Right cardiac atrium (tissue), 5 donors: ENCODE measurements around the gene NUDT19. TPM values are rescaled to one million over a fixed set of nuclear protein-coding genes. Genes with fewer than 3 reads are reported as not detected.

Source experiments
- ATAC-seq, 2 donors: fragments of 200-7000 bp; cut with Tn5 transposase; one replicate each; pipeline versions ENCODE4 v1.8.0 to v1.9.1; 2020; ENCODE audit warnings: moderate library complexity in 2 of 2, mild to moderate bottlenecking in 1 of 2
- DNase-seq, 3 donors: peaks; one replicate each; pipeline ENCODE4 v3.0.0-alpha.2; 2020
- H3K27ac ChIP-seq: one replicate; pipeline ENCODE4 v1.5.1; 2013; ENCODE audit warnings: mild to moderate bottlenecking, low read length, control low read depth, moderate library complexity
- H3K27me3 ChIP-seq: one replicate; pipeline ENCODE4 v1.6.1; 2013; ENCODE audit not compliant: control insufficient read depth, insufficient read depth
- H3K4me1 ChIP-seq: one replicate; pipeline ENCODE4 v1.6.1; 2013; ENCODE audit warnings: low read length; ENCODE audit not compliant: control insufficient read depth, insufficient read depth
- H3K4me3 ChIP-seq: one replicate; pipeline ENCODE4 v1.5.1; 2013; ENCODE audit warnings: low read length, control low read depth
- H3K9me3 ChIP-seq: one replicate; pipeline ENCODE4 v1.6.1; 2013; ENCODE audit warnings: low read length; ENCODE audit not compliant: control insufficient read depth
- WGBS: extraction: QIAGEN DNeasy Blood & Tissue Kit; methylation state at CpG from one replicate; pipeline ENCODE4 v1.1.7; 2013; 5-methylcytosine and 5-hydroxymethylcytosine counted together
- intact Hi-C, 4 donors: fragments of 100-400 bp; cut with DNase I; formaldehyde crosslinking; loops; one replicate each; pipeline versions ENCODE4 v1.11.0 to v1.14.0; 2022 to 2023
- polyA plus RNA-seq: library from polyadenylated mRNA; stranded (reverse); fragments of 200-250 nt; gene quantifications from one replicate; pipeline ENCODE4 v1.2.3, GENCODE V29; 2013
- total RNA-seq, 4 donors: library from RNA; stranded (reverse); fragmentation: NEBNext Ultra II Directional; extraction: Animal tissue kit (Norgen Biotek cat#: 25700); gene quantifications; one replicate each; pipeline ENCODE4 v1.2.1, GENCODE V29; 2021
- donor health status: healthy with polysubstance abuse.
- donor health status: DM: no; HTN: yes; CAD: no.
- donor health status: DM: no; HTN: no; CAD: no.
- donor health status: DM: no; HTN: yes; CAD: no; lungs with severe emphysema.
- donor health status: DM: yes; HTN: yes; CAD: no.

Gene NUDT19
- total and polyA plus RNA-seq, 5 donors = 9.3 to 16.9 (median 13.2) TPM

- peak within 1 kb of the TSS; percentile 56 for H3K27ac ChIP-seq
- peaks cover 4% of the 10 kb centered on the region for H3K4me1 ChIP-seq
- no peaks in the 10 kb centered on the region for H3K9me3 ChIP-seq
- 3% methylated on average over 53 of the region's 53 CpGs for WGBS
- peak within 1 kb of the TSS; percentile 76 for H3K4me3 ChIP-seq
- no peaks in the 10 kb centered on the region for H3K27me3 ChIP-seq
- intact Hi-C loops = no loop called here
- peak; percentile 92 to 95 (median 95) for DNase-seq
- ATAC-seq = peak; percentile 91 to 94
Observed at GRCh38 chr19:32675720-32676185, 15.9 kb upstream of the NUDT19 start, which contains the start of gene RGS9BP. Gene RGS9BP, plus strand, starts transcription at chr19:32675848. Its CDS starts 416 bp downstream, at chr19:32676264.

- ATAC-seq (no peak), DNase-seq (peak in 2 of 3 donors; percentile 63 to 69)
- 2% methylated on average over 93 of the region's 93 CpGs for WGBS
- no peaks in the 10 kb centered on the region for H3K27me3 ChIP-seq
- H3K27ac ChIP-seq = no peak overlapping the region
- no peaks in the 10 kb centered on the region for H3K9me3 ChIP-seq
- intact Hi-C loops = no loop called here
- peaks cover 4% of the 10 kb centered on the region for H3K4me1 ChIP-seq
- H3K4me3 ChIP-seq = peak overlapping the region; percentile 61
Observed at GRCh38 chr19:32676186-32676894, 15.3 kb upstream of the NUDT19 start.

- DNase-seq (no peak), ATAC-seq (no peak)
- intact Hi-C loops = no loop called here
- no peak overlapping the region for H3K4me3 ChIP-seq
- peaks cover 4% of the 10 kb centered on the region for H3K4me1 ChIP-seq
- 22% methylated on average over 33 of the region's 33 CpGs for WGBS
- H3K27me3 ChIP-seq = no peaks in the 10 kb centered on the region
- no peaks in the 10 kb centered on the region for H3K9me3 ChIP-seq
- H3K27ac ChIP-seq = no peak overlapping the region
Observed at GRCh38 chr19:32676895-32677359, 14.7 kb upstream of the NUDT19 start.

GRCh38 chr19:32677657-32678056 lies 14.0 kb upstream of the NUDT19 start:
- Histone ChIP-seq H3K27me3 (no peaks in the 10 kb centered on the region), H3K4me1 (peaks cover 4% of the 10 kb centered on the region), H3K27ac (no peak overlapping the region), H3K4me3 (no peak overlapping the region), H3K9me3 (no peaks in the 10 kb centered on the region)
- WGBS = 53% methylated on average over 9 of the region's 9 CpGs
- ATAC-seq (no peak), DNase-seq (no peak)
- intact Hi-C loops = no loop called here

- no peak for DNase-seq
- H3K4me1 ChIP-seq = no peaks in the 10 kb centered on the region
- no peak overlapping the region for H3K4me3 ChIP-seq
- no peaks in the 10 kb centered on the region for H3K27me3 ChIP-seq
- H3K27ac ChIP-seq = no peak overlapping the region
- WGBS = 76% methylated on average over 2 of the region's 2 CpGs
- no peak for ATAC-seq
- intact Hi-C loops = no loop called here
- no peaks in the 10 kb centered on the region for H3K9me3 ChIP-seq
Observed at GRCh38 chr19:32680986-32681385, 10.6 kb upstream of the NUDT19 start.

GRCh38 chr19:32682317-32682716 lies 9.3 kb upstream of the NUDT19 start:
- WGBS = 94% methylated on average over 4 of the region's 4 CpGs
- H3K9me3 ChIP-seq = no peaks in the 10 kb centered on the region
- ATAC-seq (no peak), DNase-seq (no peak)
- no peak overlapping the region for H3K27ac ChIP-seq
- H3K4me1 ChIP-seq = no peaks in the 10 kb centered on the region
- no peaks in the 10 kb centered on the region for H3K27me3 ChIP-seq
- H3K4me3 ChIP-seq = no peak overlapping the region
- intact Hi-C loops = no loop called here

- no peak for DNase-seq
- Histone ChIP-seq H3K9me3 (no peaks in the 10 kb centered on the region), H3K4me3 (no peak overlapping the region), H3K27ac (no peak overlapping the region), H3K27me3 (no peaks in the 10 kb centered on the region), H3K4me1 (no peaks in the 10 kb centered on the region)
- no peak for ATAC-seq
- WGBS = 91% methylated on average over 6 of the region's 6 CpGs
- intact Hi-C loops = no loop called here
Observed at GRCh38 chr19:32686847-32687475, 4.7 kb upstream of the NUDT19 start.

- no peak overlapping the region for H3K4me3 ChIP-seq
- DNase-seq = no peak
- H3K27ac ChIP-seq = no peak overlapping the region
- 88% methylated on average over 4 of the region's 4 CpGs for WGBS
- no peaks in the 10 kb centered on the region for H3K27me3 ChIP-seq
- no peak for ATAC-seq
- intact Hi-C loops = no loop called here
- no peaks in the 10 kb centered on the region for H3K9me3 ChIP-seq
- no peaks in the 10 kb centered on the region for H3K4me1 ChIP-seq
Observed at GRCh38 chr19:32687681-32688080, 3.9 kb upstream of the NUDT19 start.

GRCh38 chr19:32688311-32688710 lies 3.3 kb upstream of the NUDT19 start:
- DNase-seq = peak in 1 of 3 donors; percentile 60
- WGBS = 67% methylated on average over 1 of the region's 1 CpG

GRCh38 chr19:32691952-32692726 lies 518 bp downstream of the NUDT19 start:
- H3K4me1 ChIP-seq = peaks cover 2% of the 10 kb centered on the region
- 4% methylated on average over 93 of the region's 93 CpGs for WGBS
- no peaks in the 10 kb centered on the region for H3K27me3 ChIP-seq
- H3K4me3 ChIP-seq = peak overlapping the region; percentile 53
- H3K9me3 ChIP-seq = no peaks in the 10 kb centered on the region
- intact Hi-C loops = no loop called here
- H3K27ac ChIP-seq = peak overlapping the region; percentile 46
- peak; percentile 84 to 86 for ATAC-seq
- DNase-seq = peak; percentile 75 to 89 (median 88)

More at GRCh38 chr19:32688311-32688710, 3.3 kb upstream of the NUDT19 start:
- H3K27me3 ChIP-seq = no peaks in the 10 kb centered on the region
- ATAC-seq = no peak
- intact Hi-C loops = no loop called here
- peaks cover under 1% of the 10 kb centered on the region for H3K4me1 ChIP-seq
- H3K4me3 ChIP-seq = no peak overlapping the region
- no peaks in the 10 kb centered on the region for H3K9me3 ChIP-seq
- H3K27ac ChIP-seq = no peak overlapping the region

- peak in 1 of 2 donors; percentile 4 for ATAC-seq
- intact Hi-C loops = no loop called here
- Histone ChIP-seq H3K9me3 (no peaks in the 10 kb centered on the region), H3K4me1 (peaks cover 2% of the 10 kb centered on the region), H3K27me3 (no peaks in the 10 kb centered on the region), H3K4me3 (peak overlapping the region; percentile 53), H3K27ac (peak overlapping the region; percentile 46)
- no peak for DNase-seq
- 33% methylated on average over 7 of the region's 7 CpGs for whole genome bisulfite sequencing
Observed at GRCh38 chr19:32692727-32693061, 1.1 kb downstream of the NUDT19 start.
